ENCODE measurements around the gene SSR1. TPM values are rescaled to one million over a fixed set of nuclear protein-coding genes. Genes with fewer than 3 reads are reported as not detected.

The SSR1 gene
- polyA plus RNA-seq, 1 donor from 2014 or later: 53.0 TPM

DNA sequence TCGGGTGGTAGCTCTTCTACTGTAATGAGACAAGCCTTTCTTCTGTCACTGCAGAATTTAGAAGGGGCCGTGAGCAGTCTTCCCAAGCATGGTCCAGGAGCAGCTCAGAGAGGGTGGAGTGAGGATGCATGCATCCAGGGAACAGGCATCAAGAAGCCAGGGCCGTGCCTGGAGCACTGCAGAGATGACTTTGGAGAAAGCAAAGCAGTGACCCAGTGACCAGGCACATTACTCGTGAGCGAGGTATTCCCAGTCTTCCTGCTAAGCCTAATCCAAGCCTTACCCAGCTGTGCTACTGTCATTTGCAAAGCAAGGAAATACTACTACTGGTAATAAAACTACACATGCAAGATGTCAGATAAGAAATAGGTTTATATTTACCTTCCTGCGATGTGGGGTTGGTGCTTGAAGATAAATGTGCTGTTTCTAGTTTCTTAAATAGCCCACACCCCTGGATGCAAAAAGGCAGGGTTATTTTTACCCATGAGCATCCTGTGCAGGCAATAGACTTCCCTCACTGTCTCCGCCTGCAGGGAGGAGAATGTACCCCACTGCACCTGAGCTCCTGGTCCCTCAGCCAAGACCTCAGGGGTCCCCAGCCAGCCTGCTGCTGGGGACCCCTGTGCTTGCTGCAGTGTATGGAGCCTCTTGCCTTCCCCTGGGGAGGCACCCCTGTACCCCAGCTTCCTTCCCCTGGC, 62.9 kb downstream of the SSR1 start:
- Histone ChIP-seq H3K79me2 (replicated peaks; ENCODE audit: insufficient read depth, low read length) (no peaks in the 10 kb centered on the region), H3K9me2 (ENCODE audit: insufficient read depth, low read length) (no peaks in the 10 kb centered on the region), H2AFZ (ENCODE audit: low read depth, low read length) (no peak overlapping the region), H3K27me3 (ENCODE audit: insufficient read depth, low read depth, low read length) (no peaks in the 10 kb centered on the region), H3K36me3 (ENCODE audit: insufficient read depth, low read length) (no peaks in the 10 kb centered on the region), H4K20me1 (ENCODE audit: insufficient read depth) (no peaks in the 10 kb centered on the region), H3K4me2 (ENCODE audit: low read length) (no peak overlapping the region), H3K9ac (ENCODE audit: low read length) (no peak overlapping the region), H3F3A (ENCODE audit: insufficient read depth, low read length, poor library complexity, severe bottlenecking) (no peaks in the 10 kb centered on the region), H3K4me3 (ENCODE audit: low read length) (no peak overlapping the region), H3K27ac (ENCODE audit: low read length) (no peak overlapping the region), H3K9me3 (ENCODE audit: low read length) (no peaks in the 10 kb centered on the region)
- TF ChIP-seq, protein P1, sequence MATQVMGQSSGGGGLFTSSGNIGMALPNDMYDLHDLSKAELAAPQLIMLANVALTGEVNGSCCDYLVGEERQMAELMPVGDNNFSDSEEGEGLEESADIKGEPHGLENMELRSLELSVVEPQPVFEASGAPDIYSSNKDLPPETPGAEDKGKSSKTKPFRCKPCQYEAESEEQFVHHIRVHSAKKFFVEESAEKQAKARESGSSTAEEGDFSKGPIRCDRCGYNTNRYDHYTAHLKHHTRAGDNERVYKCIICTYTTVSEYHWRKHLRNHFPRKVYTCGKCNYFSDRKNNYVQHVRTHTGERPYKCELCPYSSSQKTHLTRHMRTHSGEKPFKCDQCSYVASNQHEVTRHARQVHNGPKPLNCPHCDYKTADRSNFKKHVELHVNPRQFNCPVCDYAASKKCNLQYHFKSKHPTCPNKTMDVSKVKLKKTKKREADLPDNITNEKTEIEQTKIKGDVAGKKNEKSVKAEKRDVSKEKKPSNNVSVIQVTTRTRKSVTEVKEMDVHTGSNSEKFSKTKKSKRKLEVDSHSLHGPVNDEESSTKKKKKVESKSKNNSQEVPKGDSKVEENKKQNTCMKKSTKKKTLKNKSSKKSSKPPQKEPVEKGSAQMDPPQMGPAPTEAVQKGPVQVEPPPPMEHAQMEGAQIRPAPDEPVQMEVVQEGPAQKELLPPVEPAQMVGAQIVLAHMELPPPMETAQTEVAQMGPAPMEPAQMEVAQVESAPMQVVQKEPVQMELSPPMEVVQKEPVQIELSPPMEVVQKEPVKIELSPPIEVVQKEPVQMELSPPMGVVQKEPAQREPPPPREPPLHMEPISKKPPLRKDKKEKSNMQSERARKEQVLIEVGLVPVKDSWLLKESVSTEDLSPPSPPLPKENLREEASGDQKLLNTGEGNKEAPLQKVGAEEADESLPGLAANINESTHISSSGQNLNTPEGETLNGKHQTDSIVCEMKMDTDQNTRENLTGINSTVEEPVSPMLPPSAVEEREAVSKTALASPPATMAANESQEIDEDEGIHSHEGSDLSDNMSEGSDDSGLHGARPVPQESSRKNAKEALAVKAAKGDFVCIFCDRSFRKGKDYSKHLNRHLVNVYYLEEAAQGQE (IDR thresholded peaks at IDR 0.05; ENCODE audit: borderline replicate concordance): no peak
- TF ChIP-seq RAD21 (conservative IDR thresholded peaks at IDR 0.05) (no peak), SMC3 (conservative IDR thresholded peaks at IDR 0.05; ENCODE audit: poor library complexity) (no peak), EZH2 (IDR thresholded peaks at IDR 0.05; ENCODE audit: borderline replicate concordance, insufficient read depth, low read length, poor library complexity, severe bottlenecking) (no peak), EP300 (conservative IDR thresholded peaks at IDR 0.05; ENCODE audit: poor library complexity, severe bottlenecking) (no peak), TAF1 (IDR thresholded peaks at IDR 0.05; ENCODE audit: low read depth) (no peak), POLR2AphosphoS5 (IDR thresholded peaks at IDR 0.05) (no peak), MXI1 (conservative IDR thresholded peaks at IDR 0.05; ENCODE audit: poor library complexity, severe bottlenecking) (no peak)
- TF ChIP-seq, protein P2, sequence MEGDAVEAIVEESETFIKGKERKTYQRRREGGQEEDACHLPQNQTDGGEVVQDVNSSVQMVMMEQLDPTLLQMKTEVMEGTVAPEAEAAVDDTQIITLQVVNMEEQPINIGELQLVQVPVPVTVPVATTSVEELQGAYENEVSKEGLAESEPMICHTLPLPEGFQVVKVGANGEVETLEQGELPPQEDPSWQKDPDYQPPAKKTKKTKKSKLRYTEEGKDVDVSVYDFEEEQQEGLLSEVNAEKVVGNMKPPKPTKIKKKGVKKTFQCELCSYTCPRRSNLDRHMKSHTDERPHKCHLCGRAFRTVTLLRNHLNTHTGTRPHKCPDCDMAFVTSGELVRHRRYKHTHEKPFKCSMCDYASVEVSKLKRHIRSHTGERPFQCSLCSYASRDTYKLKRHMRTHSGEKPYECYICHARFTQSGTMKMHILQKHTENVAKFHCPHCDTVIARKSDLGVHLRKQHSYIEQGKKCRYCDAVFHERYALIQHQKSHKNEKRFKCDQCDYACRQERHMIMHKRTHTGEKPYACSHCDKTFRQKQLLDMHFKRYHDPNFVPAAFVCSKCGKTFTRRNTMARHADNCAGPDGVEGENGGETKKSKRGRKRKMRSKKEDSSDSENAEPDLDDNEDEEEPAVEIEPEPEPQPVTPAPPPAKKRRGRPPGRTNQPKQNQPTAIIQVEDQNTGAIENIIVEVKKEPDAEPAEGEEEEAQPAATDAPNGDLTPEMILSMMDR (IDR thresholded peaks at IDR 0.05; ENCODE audit: poor library complexity, severe bottlenecking): no peak

DNA sequence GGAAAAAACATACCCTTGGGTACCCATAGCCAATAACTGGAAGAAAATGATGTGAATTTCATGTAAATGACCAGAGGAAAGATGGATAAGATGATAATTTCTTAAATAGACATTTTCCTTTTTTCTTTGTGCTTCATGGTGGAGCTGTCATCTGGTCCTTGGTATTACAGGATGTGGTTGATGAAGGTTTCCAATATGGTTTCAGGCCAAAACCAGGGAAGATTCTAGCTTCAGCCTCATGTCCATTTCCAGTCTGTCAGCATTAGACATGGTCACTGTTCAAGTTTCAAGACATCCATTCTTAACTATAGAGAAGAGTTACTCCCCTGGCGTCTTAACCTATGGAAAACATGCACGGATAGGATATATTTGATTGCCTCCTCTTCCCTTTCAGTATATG, 63.6 kb downstream of the SSR1 start:
- H3K27ac ChIP-seq (ENCODE audit: low read length): no peak overlapping the region
- no peaks in the 10 kb centered on the region for H3K9me2 ChIP-seq (ENCODE audit: insufficient read depth, low read length)
- H3K27me3 ChIP-seq (ENCODE audit: insufficient read depth, low read depth, low read length): no peaks in the 10 kb centered on the region
- H3K9me3 ChIP-seq (ENCODE audit: low read length): no peaks in the 10 kb centered on the region
- no peaks in the 10 kb centered on the region for H4K20me1 ChIP-seq (ENCODE audit: insufficient read depth)
- TF ChIP-seq, protein P2 (IDR thresholded peaks at IDR 0.05; ENCODE audit: poor library complexity, severe bottlenecking): no peak
- TF ChIP-seq MXI1 (conservative IDR thresholded peaks at IDR 0.05; ENCODE audit: poor library complexity, severe bottlenecking): no peak
- TF ChIP-seq EZH2 (IDR thresholded peaks at IDR 0.05; ENCODE audit: borderline replicate concordance, insufficient read depth, low read length, poor library complexity, severe bottlenecking): no peak
- TF ChIP-seq, protein P1 (IDR thresholded peaks at IDR 0.05; ENCODE audit: borderline replicate concordance): no peak
- no peak for TF ChIP-seq TAF1 (IDR thresholded peaks at IDR 0.05; ENCODE audit: low read depth)
- TF ChIP-seq POLR2AphosphoS5 (IDR thresholded peaks at IDR 0.05): no peak
- TF ChIP-seq SMC3 (conservative IDR thresholded peaks at IDR 0.05; ENCODE audit: poor library complexity): no peak
- TF ChIP-seq EP300 (conservative IDR thresholded peaks at IDR 0.05; ENCODE audit: poor library complexity, severe bottlenecking): no peak
- no peak for TF ChIP-seq RAD21 (conservative IDR thresholded peaks at IDR 0.05)
- no peaks in the 10 kb centered on the region for H3K36me3 ChIP-seq (ENCODE audit: insufficient read depth, low read length)
- no peaks in the 10 kb centered on the region for H3F3A ChIP-seq (ENCODE audit: insufficient read depth, low read length, poor library complexity, severe bottlenecking)
- no peaks in the 10 kb centered on the region for H3K79me2 ChIP-seq (replicated peaks; ENCODE audit: insufficient read depth, low read length)
- no peak overlapping the region for H2AFZ ChIP-seq (ENCODE audit: low read depth, low read length)
- H3K4me3 ChIP-seq (ENCODE audit: low read length): no peak overlapping the region
- H3K9ac ChIP-seq (ENCODE audit: low read length): no peak overlapping the region
- H3K4me2 ChIP-seq (ENCODE audit: low read length): no peak overlapping the region

Measured in neural cell (in vitro differentiated cells).